Left ventricle myocardium superior (tissue), 1 donor: ENCODE results near the gene ZNF598. TPM values are rescaled to one million over a fixed set of nuclear protein-coding genes. Genes with fewer than 3 reads are reported as not detected.

Experiments
- ATAC-seq: fragments of 200-7000 bp; cut with Tn5 transposase; one replicate; pipeline ENCODE4 v1.9.1; 2020; ENCODE audit warnings: mild to moderate bottlenecking, moderate library complexity
- DNase-seq: peaks from one replicate; pipeline ENCODE4 v3.0.0-alpha.2; 2020
- intact Hi-C: fragments of 100-400 bp; cut with micrococcal nuclease; formaldehyde crosslinking; loops from one replicate; pipeline ENCODE4 v1.11.0; 2022
- long read RNA-seq: library from polyadenylated mRNA; unstranded; transcript quantifications from one replicate; pipeline ENCODE4 v2.0.0, GENCODE V29; 2021
- total RNA-seq: library from RNA; stranded (reverse); fragmentation: NEBNext Ultra II Directional; extraction: Animal tissue kit (Norgen Biotek cat#: 25700); gene quantifications from one replicate; pipeline ENCODE4 v1.2.1, GENCODE V29; 2021
- donor health status: DM: no; HTN: yes; CAD: no; lungs with severe emphysema.

The ZNF598 gene
- total RNA-seq = 16.0 TPM
- long read RNA-seq, transcript ZNF598-208 (3 exons, 815 nt) = major isoform, 9 of 23 reads
- long read RNA-seq, partial matches to known transcripts = 6 of 23 reads
- long read RNA-seq, other reads (novel, unspliced or antisense) = 7 of 23 reads

GRCh38 chr16:2009791-2010510 lies at the start of gene ZNF598:
Gene ZNF598, minus strand, starts transcription at chr16:2009821.
- peak; percentile 96 for ATAC-seq
- DNase-seq = peak; percentile 93
- intact Hi-C loops = no loop called here

- DNase-seq (no peak), ATAC-seq (no peak)
- intact Hi-C loops = no loop called here
These were observed 49.3 kb upstream of the ZNF598 start for GRCh38 chr16:2058872-2059271.

GRCh38 chr16:2058420-2058819 lies 48.8 kb upstream of the ZNF598 start:
- ATAC-seq = no peak
- no peak for DNase-seq
- intact Hi-C loops = no loop called here

- DNase-seq = no peak
- intact Hi-C loops = no loop called here
- ATAC-seq = no peak
These were observed 47.8 kb upstream of the ZNF598 start for GRCh38 chr16:2057438-2057837.

GRCh38 chr16:2056681-2057407 lies 47.2 kb upstream of the ZNF598 start:
- intact Hi-C loops = no loop called here
- peak; percentile 26 for ATAC-seq
- DNase-seq = no peak

- intact Hi-C loops = no loop called here
- no peak for DNase-seq
- ATAC-seq = peak; percentile 49
These were observed 46.5 kb upstream of the ZNF598 start for GRCh38 chr16:2056077-2056476.

- ATAC-seq (no peak), DNase-seq (no peak)
- intact Hi-C loops = no loop called here
These were observed 45.1 kb upstream of the ZNF598 start for GRCh38 chr16:2054543-2055245.

- intact Hi-C loops = no loop called here
- no peak for ATAC-seq
- no peak for DNase-seq
These were observed 44.3 kb upstream of the ZNF598 start for GRCh38 chr16:2053897-2054296.

GRCh38 chr16:2053211-2053610 lies 43.6 kb upstream of the ZNF598 start:
- intact Hi-C loops = no loop called here
- ATAC-seq (no peak), DNase-seq (no peak)

- DNase-seq (no peak), ATAC-seq (no peak)
- intact Hi-C loops = no loop called here
These were observed 38.5 kb upstream of the ZNF598 start for GRCh38 chr16:2048116-2048543.

GRCh38 chr16:2047330-2048115 lies 37.9 kb upstream of the ZNF598 start, which contains the start of the genes NTHL1 and TSC2:
Gene NTHL1, minus strand, starts transcription at chr16:2047834. Its CDS starts 11 bp downstream, at chr16:2047823.
Gene TSC2, plus strand, starts transcription at chr16:2047985. Its CDS starts 631 bp downstream, at chr16:2048616.
- DNase-seq (peak; percentile 98), ATAC-seq (peak; percentile 94)
- intact Hi-C loops = no loop called here

- DNase-seq (no peak), ATAC-seq (no peak)
- intact Hi-C loops = no loop called here
These were observed 37.3 kb upstream of the ZNF598 start for GRCh38 chr16:2046893-2047329.

- intact Hi-C loops = no loop called here
- DNase-seq = no peak
- no peak for ATAC-seq
These were observed 36.6 kb upstream of the ZNF598 start for GRCh38 chr16:2045965-2046892.

- intact Hi-C loops = no loop called here
- no peak for ATAC-seq
These were observed 34.9 kb upstream of the ZNF598 start for GRCh38 chr16:2044541-2044940.

GRCh38 chr16:2043667-2044451 lies 34.2 kb upstream of the ZNF598 start:
- peak; percentile 76 for DNase-seq
- intact Hi-C loops = no loop called here
- peak; percentile 0 for ATAC-seq

More at GRCh38 chr16:2044541-2044940, 34.9 kb upstream of the ZNF598 start:
- DNase-seq = peak; percentile 49

- intact Hi-C loops = no loop called here
- ATAC-seq (no peak), DNase-seq (no peak)
These were observed 33.5 kb upstream of the ZNF598 start for GRCh38 chr16:2042986-2043666.
